Stimulated activated CD8-positive, alpha-beta memory T cell treated with anti-CD3 and anti-CD28 coated beads, Interleukin-2, amount 100 ng/mL, for 1 hour (primary cell): ENCODE measurements around the gene SLC7A6OS.

Experiments
- DNase-seq, 2 donors: peaks; one replicate each; pipeline ENCODE4 v3.0.0-alpha.2; 2020; ENCODE audit warnings: low read depth in 2 of 2

The SLC7A6OS gene

GRCh38 chr16:68310774-68311511, at the start of gene SLC7A6OS, which contains the start of gene PRMT7:
Gene SLC7A6OS, minus strand, starts transcription at chr16:68310946. Its CDS starts 20 bp downstream, at chr16:68310926.
Gene PRMT7, plus strand, starts transcription at chr16:68311019. Its CDS starts 4,961 bp downstream, at chr16:68315980.
- peak; percentile 79 to 84 for DNase-seq

DNA sequence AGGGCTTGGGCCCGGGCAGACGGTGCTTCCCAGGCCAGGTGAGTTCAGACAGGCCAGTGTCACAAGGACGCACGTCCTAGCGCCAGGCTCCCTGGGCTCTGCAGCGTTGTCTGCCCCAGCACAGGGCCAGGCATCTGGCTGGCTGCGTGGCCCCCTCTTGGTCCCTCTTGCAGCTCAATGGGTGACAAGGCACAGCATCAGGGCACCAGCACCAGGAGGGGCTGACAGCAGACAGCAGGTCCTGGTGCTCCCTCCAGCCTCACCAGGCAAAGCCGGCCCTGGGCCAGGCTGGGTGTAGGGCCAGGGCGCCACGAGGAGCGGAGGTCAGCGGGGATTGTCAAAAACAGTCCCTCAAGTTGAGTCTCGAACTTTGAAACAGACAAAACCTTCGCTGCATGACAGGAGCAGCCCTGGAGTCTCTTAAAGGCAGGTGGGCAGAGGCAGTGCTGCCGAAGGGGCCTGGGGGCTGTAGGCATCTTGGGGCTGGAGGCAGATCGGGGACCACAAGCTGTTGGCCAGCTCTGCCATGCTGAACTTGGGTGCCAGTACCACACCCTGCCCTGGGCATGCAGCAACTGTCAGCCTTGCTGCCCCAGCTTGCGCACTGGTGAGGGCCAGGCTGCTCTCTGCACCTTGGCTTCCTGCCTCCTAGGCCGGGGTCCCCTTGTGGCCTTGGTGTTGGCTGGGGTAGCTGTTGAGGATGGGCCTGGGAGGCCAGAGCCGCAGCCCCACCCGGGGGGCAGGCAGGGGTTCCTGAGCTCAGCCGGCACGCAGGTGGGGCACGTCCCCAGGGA, 48.8 kb upstream of the SLC7A6OS start:
- no peak for DNase-seq

DNA sequence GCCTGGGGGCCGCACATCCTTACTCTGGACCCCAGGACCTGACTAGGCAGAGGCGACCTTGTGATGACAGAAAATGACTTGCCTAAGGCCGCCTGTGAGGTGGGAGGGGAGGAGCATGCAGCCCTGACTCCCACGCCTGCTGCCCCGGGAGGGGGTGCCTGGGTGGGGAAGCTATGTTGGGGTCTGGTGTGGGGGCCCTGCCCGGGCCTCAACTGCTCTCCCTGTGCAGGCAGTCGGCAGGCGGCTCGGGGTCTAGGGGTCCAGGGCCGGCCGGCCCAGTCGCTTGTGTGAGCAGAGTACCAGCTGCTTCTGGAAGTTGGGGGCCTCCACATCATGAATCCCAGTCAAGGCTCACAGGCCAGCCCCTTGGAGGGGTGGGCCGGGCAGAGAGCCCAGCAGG, 48.2 kb upstream of the SLC7A6OS start:
- no peak for DNase-seq

GRCh38 chr16:68357923-68358322, 47.2 kb upstream of the SLC7A6OS start:
- DNase-seq, result no peak

- DNase-seq, result no peak
Observed at GRCh38 chr16:68357521-68357922, 46.8 kb upstream of the SLC7A6OS start.

DNA sequence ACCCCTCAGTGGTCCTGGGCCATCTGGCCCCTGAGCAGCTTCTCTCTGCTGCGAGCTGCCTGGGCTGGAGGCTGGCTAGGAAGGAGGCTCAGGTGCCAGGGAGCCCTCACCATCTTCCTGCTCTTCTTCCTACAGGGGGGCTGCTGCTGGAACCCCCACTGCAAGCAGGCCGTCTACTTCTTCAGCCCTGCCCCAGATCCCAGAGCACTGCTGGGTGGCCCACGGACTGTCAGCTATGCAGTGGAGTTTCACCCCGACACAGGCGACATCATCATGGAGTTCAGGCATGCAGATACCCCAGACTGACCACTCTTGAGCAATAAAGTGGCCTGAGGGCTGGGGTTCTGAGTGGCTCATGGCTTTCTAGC, 46.2 kb upstream of the SLC7A6OS start:
- DNase-seq, result no peak

DNA sequence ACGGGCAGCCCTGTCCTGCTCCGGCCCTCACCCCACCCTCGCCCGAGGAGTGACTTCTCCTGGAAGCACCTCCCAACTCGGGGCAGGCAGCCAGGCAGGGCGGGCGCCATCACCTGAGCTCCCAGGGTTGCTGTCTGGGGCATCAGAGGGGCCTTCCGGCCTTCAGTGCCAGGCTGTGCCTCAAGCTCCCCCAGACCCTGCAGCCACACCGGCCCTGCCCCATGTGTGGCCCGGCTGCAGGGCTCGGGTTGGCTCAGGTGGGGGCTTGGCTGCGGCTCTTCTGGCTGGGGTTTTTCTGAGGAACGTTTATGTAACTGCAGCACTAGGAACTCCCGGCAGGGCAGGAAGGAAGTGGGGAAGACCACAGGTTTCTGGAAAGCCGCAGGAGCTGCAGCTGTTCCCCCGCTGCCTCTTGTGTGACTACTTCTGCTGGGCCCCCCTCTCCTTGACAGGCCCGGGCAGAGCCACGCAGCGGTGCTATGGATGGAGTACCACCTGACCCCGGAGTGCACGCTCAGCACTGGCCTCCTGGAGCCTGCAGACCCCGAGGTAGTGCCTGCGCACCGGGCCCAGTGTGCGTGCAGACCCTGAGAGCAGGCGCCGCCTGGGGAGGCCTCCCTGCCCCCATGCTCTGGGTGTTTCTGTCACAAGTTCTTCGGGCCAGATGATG, 45.6 kb upstream of the SLC7A6OS start:
- peak; percentile 34 to 50 for DNase-seq

- DNase-seq, result no peak
Observed at GRCh38 chr16:68355447-68356248, 44.9 kb upstream of the SLC7A6OS start.

- no peak for DNase-seq
Observed at GRCh38 chr16:68354816-68355215, 44.1 kb upstream of the SLC7A6OS start.

GRCh38 chr16:68353366-68353765, 42.6 kb upstream of the SLC7A6OS start:
- no peak for DNase-seq

DNA sequence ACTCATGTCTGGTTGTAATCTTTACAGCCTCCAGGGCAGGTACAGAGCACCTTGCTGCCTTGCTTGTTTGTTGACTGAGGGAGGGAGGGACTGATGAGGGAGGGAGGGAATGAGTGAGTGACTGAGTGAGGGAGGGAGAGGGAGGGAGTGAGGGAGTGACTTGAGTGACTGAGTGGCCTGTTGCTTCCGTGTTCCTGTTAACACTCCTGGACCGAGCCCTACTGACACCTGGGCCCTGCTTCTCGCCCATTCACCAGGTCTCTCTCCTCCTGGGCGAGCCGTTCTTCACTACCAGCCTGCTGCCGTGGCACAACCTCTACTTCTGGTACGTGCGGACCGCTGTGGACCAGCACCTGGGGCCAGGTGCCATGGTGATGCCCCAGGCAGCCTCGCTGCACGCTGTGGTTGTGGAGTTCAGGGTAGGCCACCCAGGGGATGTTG, 41.3 kb upstream of the SLC7A6OS start:
- no peak for DNase-seq

DNA sequence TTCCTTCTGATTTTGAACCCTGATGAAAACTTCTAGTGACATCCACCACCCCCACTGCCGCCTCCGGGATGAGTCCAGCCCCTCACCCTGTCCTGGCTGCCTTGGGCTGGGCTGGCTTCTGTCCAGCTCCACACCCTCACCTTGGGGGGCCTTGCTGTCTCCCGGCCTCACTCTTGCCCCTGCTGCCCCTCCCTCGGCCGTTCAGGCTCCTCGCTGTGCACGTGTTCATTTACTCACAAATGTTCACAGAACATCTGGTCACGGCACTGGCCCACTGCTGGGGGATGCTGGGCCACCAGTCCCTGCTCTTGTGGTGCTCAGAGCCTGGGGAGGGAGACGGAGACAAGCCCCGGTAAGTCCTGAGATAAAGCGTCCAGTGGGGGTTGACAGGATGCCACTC, 40.7 kb upstream of the SLC7A6OS start:
- no peak for DNase-seq

DNA sequence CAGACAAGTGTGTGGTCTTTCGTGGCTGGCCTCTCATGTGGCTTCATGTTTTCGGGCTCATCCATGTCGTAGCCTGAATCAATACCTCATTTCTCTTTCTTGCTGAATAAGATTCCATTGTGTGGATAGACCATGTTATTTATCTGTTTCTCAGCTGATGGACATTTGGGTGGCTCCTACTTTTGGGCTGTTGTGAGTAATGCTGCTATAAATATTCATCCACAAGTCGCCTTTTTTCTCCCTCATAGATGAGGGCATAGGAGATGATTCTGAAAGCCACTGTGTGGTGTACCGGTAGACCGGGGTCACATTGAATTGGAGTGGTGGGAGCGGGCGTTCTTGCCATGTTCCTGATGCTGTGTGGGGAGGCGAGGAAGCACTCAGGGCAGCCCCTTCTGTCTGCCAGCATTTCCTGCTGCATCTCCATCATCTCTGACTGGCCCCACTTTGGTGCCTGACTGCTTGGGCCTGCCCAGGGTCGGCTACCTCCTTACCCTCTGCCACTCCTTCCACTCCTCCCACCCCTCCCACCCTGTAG, 40.1 kb upstream of the SLC7A6OS start:
- no peak for DNase-seq

GRCh38 chr16:68349838-68350410, 39.2 kb upstream of the SLC7A6OS start:
- DNase-seq, result no peak

DNA sequence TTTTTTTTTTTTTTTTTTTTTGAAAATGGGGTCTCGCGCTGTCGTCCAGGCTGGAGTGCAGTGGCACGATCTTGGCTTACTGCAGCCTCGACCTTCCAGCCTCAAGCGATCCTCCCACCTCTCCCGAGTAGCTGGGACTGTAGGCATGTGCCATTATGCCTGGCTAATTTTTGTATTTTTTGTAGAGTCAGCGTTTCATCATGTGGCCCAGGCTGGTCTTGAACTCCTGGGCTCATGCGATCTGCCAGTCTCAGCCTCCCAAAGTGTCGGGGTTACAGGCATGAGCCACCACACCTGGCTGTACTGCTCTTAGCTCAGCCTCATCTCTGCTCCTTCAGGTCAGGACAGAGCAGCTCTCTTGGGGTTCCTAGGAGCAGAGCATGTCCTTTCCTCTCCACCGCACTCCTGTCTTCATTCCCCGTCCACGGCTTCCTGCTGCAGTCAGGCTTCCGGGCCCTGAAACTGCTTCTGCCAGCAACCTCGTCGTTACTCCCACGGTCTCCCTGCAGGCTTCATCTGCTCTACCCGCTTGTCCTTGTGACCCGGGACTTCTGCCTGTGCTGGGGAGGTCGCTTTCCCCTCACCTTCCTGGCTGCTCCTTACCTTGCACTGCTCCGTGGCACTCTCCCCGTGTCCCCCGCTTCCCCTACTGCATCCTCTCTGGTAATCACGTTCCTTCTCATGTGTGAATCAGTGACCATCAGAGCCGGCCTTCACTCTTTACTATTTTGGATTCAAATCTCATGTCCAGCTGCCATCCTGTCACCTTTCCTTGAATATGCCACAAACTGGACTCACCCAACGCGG, 38.1 kb upstream of the SLC7A6OS start:
- no peak for DNase-seq

- no peak for DNase-seq
Observed at GRCh38 chr16:68347605-68348004, 36.9 kb upstream of the SLC7A6OS start.

- DNase-seq, result no peak
Observed at GRCh38 chr16:68346892-68347480, 36.2 kb upstream of the SLC7A6OS start.

- no peak for DNase-seq
Observed at GRCh38 chr16:68345958-68346635, 35.4 kb upstream of the SLC7A6OS start.

DNA sequence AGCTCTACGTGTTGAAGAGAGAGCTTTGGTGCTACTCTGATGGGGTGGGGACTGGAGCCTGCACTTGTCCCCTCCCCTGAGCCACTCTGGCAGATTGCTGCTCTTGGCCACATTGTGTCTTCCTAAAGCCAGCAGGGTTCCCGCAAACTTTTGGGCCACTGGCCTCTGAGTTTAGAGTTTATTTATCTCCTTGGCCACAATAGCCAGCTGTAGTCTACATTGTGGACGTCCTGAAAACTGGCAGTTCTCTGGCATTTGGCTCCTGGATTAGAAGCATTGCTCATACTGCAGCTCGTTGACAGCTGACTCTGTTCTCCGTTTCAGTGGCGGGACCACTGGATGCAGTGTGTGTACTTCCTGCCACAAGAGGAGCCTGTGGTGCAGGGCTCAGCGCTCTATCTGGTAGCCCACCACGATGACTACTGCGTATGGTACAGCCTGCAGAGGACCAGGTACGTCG, 34.6 kb upstream of the SLC7A6OS start:
- no peak for DNase-seq
